ENCODE results near the gene R3HDM2. TPM values are rescaled to one million over a fixed set of nuclear protein-coding genes. Genes with fewer than 3 reads are reported as not detected.

The R3HDM2 gene
- total and polyA plus RNA-seq, 2 donors (not counting 1 experiment from before 2014, with no cell fraction given): 104 to 129 TPM

- Histone ChIP-seq H4K20me1 (ENCODE audit: control insufficient read depth, insufficient read depth, low read length, poor library complexity, severe bottlenecking) (peaks cover 11% of the 10 kb centered on the region), H3K9me3 (ENCODE audit: control extremely low read depth in 1 of 3, control insufficient read depth in 2 of 3, insufficient read depth in 1 of 3, low read length in 2 of 3) (no peaks in the 10 kb centered on the region), H3K27ac (ENCODE audit: low read length in 2 of 2) (peak overlapping the region; percentile 91 to 99), H3K4me1 (ENCODE audit: control insufficient read depth in 2 of 2, insufficient read depth in 2 of 2, low read length in 2 of 2) (peaks cover 67 to 86% of the 10 kb centered on the region in 2 donors), H3K27me3 (replicated peaks in 1 of 4; ENCODE audit: control extremely low read depth in 1 of 4, control insufficient read depth in 3 of 4, insufficient read depth in 4 of 4, low read length in 3 of 4) (no peaks in the 10 kb centered on the region), H3K9ac (ENCODE audit: low read length) (peak overlapping the region; percentile 88), H2AFZ (ENCODE audit: insufficient read depth, low read depth, low read length, poor library complexity, severe bottlenecking) (peak overlapping the region; percentile 79), H3K4me3 (ENCODE audit: control extremely low read depth in 1 of 5, extremely low read depth in 1 of 5, insufficient read depth in 1 of 5, low read depth in 2 of 5, low read length in 4 of 5) (peak overlapping the region; percentile 74 to 90 (median 82)), H3K36me3 (replicated peaks in 1 of 2; ENCODE audit: control extremely low read depth in 1 of 2, control insufficient read depth in 1 of 2, extremely low read depth in 1 of 2, insufficient read depth in 2 of 2, low read length in 1 of 2) (peaks cover 0 to 12% of the 10 kb centered on the region in 2 experiments), H3K4me2 (replicated peaks; ENCODE audit: low read depth, low read length, poor library complexity, severe bottlenecking) (peak overlapping the region; percentile 95), H3K79me2 (ENCODE audit: control insufficient read depth, insufficient read depth, low read length) (peaks cover 74% of the 10 kb centered on the region)
- ATAC-seq (ENCODE audit: low read depth) (no peak), DNase-seq (no peak)
- intact Hi-C loops (cut with micrococcal nuclease): loop anchor here (1.0 to 5.0 kb wide), 3 partner anchors 8 to 143 kb away; partner anchors contain the start of gene MBD6
- Mint-ChIP-seq H3K27ac (peak overlapping the region; percentile 98), H3K4me3 (peak overlapping the region; percentile 99), H3K9me3 (ENCODE audit: insufficient read depth) (no peaks in the 10 kb centered on the region), H3K27me3 (no peaks in the 10 kb centered on the region), H3K4me1 (peaks cover 80% of the 10 kb centered on the region)
- ChIA-PET CTCF (interaction anchor here (0.7 to 10.4 kb wide), 2 partner anchors 8 to 18 kb away, joined by 7 to 166 read pairs; partner anchors contain the start of gene GLI1), POLR2A (interaction anchor here (0.8 to 5.3 kb wide), 2 partner anchors 17 to 104 kb away, joined by 3 to 39 read pairs; no protein-coding TSS in a partner anchor)
- WGBS (ENCODE audit: insufficient coverage): 74% methylated on average over 9 of the region's 10 CpGs
- TF ChIP-seq CTCF (IDR thresholded peaks at IDR 0.05): no peak
- no peak for TF ChIP-seq EZH2 (IDR thresholded peaks at IDR 0.05; ENCODE audit: borderline replicate concordance, insufficient read depth, low read depth, low read length, poor library complexity, severe bottlenecking)
These were observed 48.2 kb upstream of the R3HDM2 start for GRCh38 chr12:57479043-57479375.

Data from B cell (primary cell).